SU-DHL-6 (cell line): Measurements from ENCODE around the gene NCKAP5.

ENCODE experiments used
- H2AFZ ChIP-seq: fragments of 200-600 bp; sonication (generic); 2 replicates; pipeline ENCODE4 v1.6.1; 2014; ENCODE audit warnings: low read depth, mild to moderate bottlenecking, moderate library complexity, mixed read lengths, antibody characterized with exemption, low read length; ENCODE audit not compliant: severe bottlenecking
- H3F3A ChIP-seq: fragments of 200-600 bp; shearing (Covaris generic); 2 replicates; pipeline ENCODE4 v1.6.0; 2016; ENCODE audit warnings: antibody characterized with exemption, mild to moderate bottlenecking; ENCODE audit not compliant: insufficient read depth
- H3K27ac ChIP-seq: fragments of 200-600 bp; sonication (generic); 2 replicates; pipeline ENCODE4 v1.5.1; 2016; ENCODE audit warnings: low read depth, mild to moderate bottlenecking, low read length, moderate library complexity, mixed read lengths
- H3K27me3 ChIP-seq: fragments of 200-600 bp; sonication (generic), shearing (Covaris generic); 2 replicates; pipeline ENCODE4 v1.6.0; 2014; ENCODE audit warnings: mild to moderate bottlenecking, low read length
- H3K36me3 ChIP-seq: fragments of 200-600 bp; sonication (generic); 2 replicates; pipeline ENCODE4 v1.6.1; 2014; ENCODE audit warnings: mild to moderate bottlenecking, low read length, mixed read lengths
- H3K4me2 ChIP-seq: fragments of 300-600, 200-600 bp; shearing (Covaris generic), sonication (generic); 2 replicates; pipeline ENCODE4 v1.6.0; 2014; ENCODE audit warnings: low read length, low read depth, mild to moderate bottlenecking; ENCODE audit not compliant: poor library complexity, severe bottlenecking
- H3K4me3 ChIP-seq: fragments of 200-600 bp; sonication (generic); 2 replicates; pipeline ENCODE4 v1.5.1; 2014; ENCODE audit warnings: antibody characterized with exemption, low read length, mild to moderate bottlenecking, mixed read lengths; ENCODE audit not compliant: insufficient read depth, poor library complexity, severe bottlenecking
- H3K79me2 ChIP-seq: fragments of 200-600 bp; sonication (generic); 2 replicates; pipeline ENCODE4 v1.6.1; 2014; ENCODE audit warnings: mild to moderate bottlenecking, low read length, moderate library complexity; ENCODE audit not compliant: insufficient read depth
- H3K9ac ChIP-seq: fragments of 200-600 bp; sonication (generic); 2 replicates; pipeline ENCODE4 v1.7.0; 2014; ENCODE audit warnings: mild to moderate bottlenecking, low read length
- H3K9me2 ChIP-seq: fragments of 200-600 bp; sonication (generic); replicated peaks from 2 replicates; pipeline ENCODE4 v1.6.1; 2014; ENCODE audit warnings: low read length; ENCODE audit not compliant: insufficient read depth
- H3K9me3 ChIP-seq: fragments of 200-600 bp; sonication (generic); 2 replicates; pipeline ENCODE4 v1.6.1; 2014; ENCODE audit warnings: low read length, mixed read lengths; ENCODE audit not compliant: insufficient read depth
- H4K20me1 ChIP-seq: fragments of 200-600 bp; sonication (generic); 2 replicates; pipeline ENCODE4 v1.6.1; 2014; ENCODE audit warnings: low read depth, mild to moderate bottlenecking, antibody characterized with exemption, low read length, moderate library complexity, mixed read lengths
- EZH2phosphoT487 ChIP-seq: fragments of 200-600 bp; sonication (generic), shearing (Covaris generic); conservative IDR thresholded peaks from 2 replicates; pipeline ENCODE4 v1.6.1; 2018; ENCODE audit warnings: mild to moderate bottlenecking, antibody characterized with exemption, low read length, moderate library complexity, mixed read lengths
- TF ChIP-seq, protein P1 (sequence below): fragments of 200-600 bp; sonication (generic); IDR thresholded peaks from one replicate; pipeline ENCODE4 v1.5.1; 2017; ENCODE audit warnings: antibody characterized with exemption, mild to moderate bottlenecking, low read length, moderate library complexity; ENCODE audit not compliant: insufficient read depth, poor library complexity, severe bottlenecking

Gene NCKAP5

DNA sequence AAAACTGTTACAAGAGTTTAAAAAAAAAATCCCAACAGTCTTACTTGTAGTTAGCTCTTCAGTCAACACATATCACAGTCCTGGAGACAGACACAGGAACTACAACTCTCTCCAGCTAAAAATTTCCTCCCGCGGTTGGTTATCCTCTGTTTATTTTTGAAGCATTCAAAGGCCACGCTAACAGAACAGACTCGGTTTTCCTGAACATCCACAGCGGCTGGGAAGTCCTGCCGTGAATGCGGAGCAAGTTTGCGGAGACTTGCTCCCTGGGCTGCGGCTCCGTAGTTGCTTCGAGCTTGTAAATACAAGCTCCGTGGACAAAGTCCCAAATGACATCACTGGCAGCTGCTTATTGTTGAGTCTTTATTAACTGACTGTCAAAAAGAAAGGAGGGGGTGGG, at the start of gene NCKAP5:
TSS of gene NCKAP5 (minus strand) at position 292 of the 400 bp plus-strand sequence. CDS start 50,937 bp downstream, outside the sequence.
- Histone ChIP-seq H3K4me3 (no peak within 1 kb of the TSS), H3K79me2 (no peaks in the 10 kb centered on the region), H3K27me3 (no peaks in the 10 kb centered on the region), H3K9ac (no peak within 1 kb of the TSS), H3K9me2 (no peaks in the 10 kb centered on the region), H3K9me3 (no peaks in the 10 kb centered on the region), H3K36me3 (no peaks in the 10 kb centered on the region), H3K4me2 (no peak within 1 kb of the TSS), H4K20me1 (no peaks in the 10 kb centered on the region), H2AFZ (no peak within 1 kb of the TSS), H3K27ac (no peak within 1 kb of the TSS), H3F3A (no peaks in the 10 kb centered on the region)
- TF ChIP-seq, protein P1, sequence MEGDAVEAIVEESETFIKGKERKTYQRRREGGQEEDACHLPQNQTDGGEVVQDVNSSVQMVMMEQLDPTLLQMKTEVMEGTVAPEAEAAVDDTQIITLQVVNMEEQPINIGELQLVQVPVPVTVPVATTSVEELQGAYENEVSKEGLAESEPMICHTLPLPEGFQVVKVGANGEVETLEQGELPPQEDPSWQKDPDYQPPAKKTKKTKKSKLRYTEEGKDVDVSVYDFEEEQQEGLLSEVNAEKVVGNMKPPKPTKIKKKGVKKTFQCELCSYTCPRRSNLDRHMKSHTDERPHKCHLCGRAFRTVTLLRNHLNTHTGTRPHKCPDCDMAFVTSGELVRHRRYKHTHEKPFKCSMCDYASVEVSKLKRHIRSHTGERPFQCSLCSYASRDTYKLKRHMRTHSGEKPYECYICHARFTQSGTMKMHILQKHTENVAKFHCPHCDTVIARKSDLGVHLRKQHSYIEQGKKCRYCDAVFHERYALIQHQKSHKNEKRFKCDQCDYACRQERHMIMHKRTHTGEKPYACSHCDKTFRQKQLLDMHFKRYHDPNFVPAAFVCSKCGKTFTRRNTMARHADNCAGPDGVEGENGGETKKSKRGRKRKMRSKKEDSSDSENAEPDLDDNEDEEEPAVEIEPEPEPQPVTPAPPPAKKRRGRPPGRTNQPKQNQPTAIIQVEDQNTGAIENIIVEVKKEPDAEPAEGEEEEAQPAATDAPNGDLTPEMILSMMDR: no peak
- TF ChIP-seq EZH2phosphoT487: no peak

DNA sequence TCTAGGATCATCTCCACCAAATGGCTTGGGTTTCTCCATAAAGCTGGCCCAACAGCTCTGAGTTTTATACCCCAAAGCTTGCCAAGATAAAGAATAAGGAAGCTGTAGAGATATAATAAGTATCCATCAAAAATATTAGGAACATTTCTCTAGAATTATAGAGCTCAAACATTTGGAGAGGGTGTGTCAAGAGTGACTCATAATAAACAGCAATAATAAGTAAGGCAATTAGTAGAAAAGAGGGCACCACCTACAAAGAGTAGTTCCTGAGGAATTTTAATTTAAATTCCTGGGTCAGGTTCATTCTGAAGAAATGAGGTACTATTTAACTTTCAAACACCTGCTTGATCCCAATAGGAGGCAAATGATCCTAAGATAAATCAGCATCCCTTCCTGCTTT, 41.4 kb upstream of the NCKAP5 start:
- Histone ChIP-seq H3K36me3 (no peaks in the 10 kb centered on the region), H2AFZ (no peak overlapping the region), H3K4me3 (no peak overlapping the region), H3K9ac (no peak overlapping the region), H3K9me3 (no peaks in the 10 kb centered on the region), H3K27me3 (no peaks in the 10 kb centered on the region), H3K27ac (no peak overlapping the region), H3K4me2 (no peak overlapping the region), H3F3A (no peaks in the 10 kb centered on the region), H4K20me1 (no peaks in the 10 kb centered on the region), H3K79me2 (no peaks in the 10 kb centered on the region), H3K9me2 (no peaks in the 10 kb centered on the region)
- TF ChIP-seq, protein P1: no peak
- no peak for TF ChIP-seq EZH2phosphoT487

DNA sequence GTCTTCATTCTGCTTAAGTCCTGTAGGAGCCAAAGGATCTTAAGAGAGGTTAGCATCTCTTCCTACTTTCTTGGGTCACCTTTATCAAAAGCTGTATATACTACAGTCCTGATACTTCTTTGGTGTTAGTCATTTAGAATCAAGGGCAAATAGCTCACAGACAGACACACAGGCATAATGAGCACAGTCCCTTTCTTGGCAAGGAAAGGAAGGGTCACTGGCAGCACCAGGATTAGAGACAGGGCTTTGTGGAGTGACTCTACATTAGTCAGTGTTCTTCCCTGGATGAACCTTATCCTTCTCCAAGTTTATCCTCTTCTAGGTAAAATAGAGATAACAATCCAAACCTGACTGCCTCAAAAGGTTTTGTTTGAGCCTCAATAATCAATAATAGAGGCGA, 40.0 kb upstream of the NCKAP5 start:
- Histone ChIP-seq H3K36me3 (no peaks in the 10 kb centered on the region), H4K20me1 (no peaks in the 10 kb centered on the region), H3F3A (no peaks in the 10 kb centered on the region), H3K9ac (no peak overlapping the region), H3K9me3 (no peaks in the 10 kb centered on the region), H3K4me2 (no peak overlapping the region), H2AFZ (no peak overlapping the region), H3K27me3 (no peaks in the 10 kb centered on the region), H3K79me2 (no peaks in the 10 kb centered on the region), H3K27ac (no peak overlapping the region), H3K4me3 (no peak overlapping the region), H3K9me2 (no peaks in the 10 kb centered on the region)
- no peak for TF ChIP-seq EZH2phosphoT487
- TF ChIP-seq, protein P1: no peak
